Measurements from ENCODE around the gene PLCB4.

DNA sequence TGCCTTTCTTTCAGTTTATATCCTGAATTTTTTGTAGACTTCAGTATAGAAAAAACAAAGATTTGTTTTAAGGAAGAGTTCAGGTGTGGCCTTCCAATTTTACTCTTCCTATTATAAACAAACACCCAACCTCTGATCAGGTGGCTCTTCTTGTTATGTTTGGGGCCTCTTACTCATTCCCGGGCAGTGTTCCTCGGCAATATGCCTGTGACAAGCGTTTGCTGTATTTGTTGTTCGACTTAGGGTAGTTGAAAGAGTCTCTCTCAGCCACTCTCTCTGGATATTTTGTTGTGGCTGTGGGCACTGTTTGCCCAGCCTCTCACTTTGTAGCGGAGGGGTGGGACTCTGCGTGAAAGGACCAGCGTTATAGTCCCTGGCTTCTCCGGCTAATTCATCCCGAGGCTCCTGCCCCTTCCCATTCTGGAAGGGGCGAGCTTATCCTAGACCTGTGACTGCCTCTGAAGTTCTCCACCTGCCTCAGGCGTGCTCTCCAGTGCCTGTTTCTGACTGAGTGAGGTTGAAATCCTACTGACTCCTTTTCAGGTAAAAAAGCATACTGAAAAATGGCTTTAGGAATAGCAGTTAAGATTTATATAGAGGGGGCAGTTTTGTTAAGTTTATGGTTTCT is 97.4 kb downstream of the PLCB4 start:
- TF ChIP-seq CTCF (IDR thresholded peaks at IDR 0.05) (no peak), POLR2A (IDR thresholded peaks at IDR 0.05; ENCODE audit: low read depth) (no peak)
